Measurements from ENCODE around the gene ANKS1A. TPM values are rescaled to one million over a fixed set of nuclear protein-coding genes. Genes with fewer than 3 reads are reported as not detected.
A peak's percentile ranks its signal among the peaks of the same experiment; 100 is the strongest.

The ANKS1A gene
- total RNA-seq, 2 donors from 2014 or later: 25.3 to 26.0 TPM

DNA sequence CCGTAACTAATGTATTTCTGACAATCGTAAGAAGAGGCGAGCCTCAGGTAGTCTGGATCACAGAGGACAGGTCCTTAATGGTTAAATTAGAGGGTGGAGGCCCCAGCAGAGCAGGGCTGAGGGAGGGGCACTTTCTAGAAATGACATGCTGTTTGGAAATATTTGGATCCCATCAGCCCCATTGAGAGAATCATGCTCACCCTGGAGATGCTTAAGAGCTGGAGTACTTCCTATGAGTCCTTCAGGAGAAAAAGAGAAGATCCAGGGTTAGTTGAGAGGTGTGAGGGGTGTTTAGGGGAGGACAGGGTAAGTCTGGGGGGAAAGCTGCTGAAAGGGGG, 129.1 kb downstream of the ANKS1A start:
- H3K4me1 ChIP-seq: peaks cover 2% of the 10 kb centered on the region
- peak overlapping the region in 1 of 2 donors; percentile 44 for H3K9ac ChIP-seq (ENCODE audit: low read depth in 2 of 2, low read length in 2 of 2)
- no peak for DNase-seq
- intact Hi-C loops (cut with DNase I): no loop called here
- peak overlapping the region; percentile 64 for H3K27ac ChIP-seq
- TF ChIP-seq, protein P1, sequence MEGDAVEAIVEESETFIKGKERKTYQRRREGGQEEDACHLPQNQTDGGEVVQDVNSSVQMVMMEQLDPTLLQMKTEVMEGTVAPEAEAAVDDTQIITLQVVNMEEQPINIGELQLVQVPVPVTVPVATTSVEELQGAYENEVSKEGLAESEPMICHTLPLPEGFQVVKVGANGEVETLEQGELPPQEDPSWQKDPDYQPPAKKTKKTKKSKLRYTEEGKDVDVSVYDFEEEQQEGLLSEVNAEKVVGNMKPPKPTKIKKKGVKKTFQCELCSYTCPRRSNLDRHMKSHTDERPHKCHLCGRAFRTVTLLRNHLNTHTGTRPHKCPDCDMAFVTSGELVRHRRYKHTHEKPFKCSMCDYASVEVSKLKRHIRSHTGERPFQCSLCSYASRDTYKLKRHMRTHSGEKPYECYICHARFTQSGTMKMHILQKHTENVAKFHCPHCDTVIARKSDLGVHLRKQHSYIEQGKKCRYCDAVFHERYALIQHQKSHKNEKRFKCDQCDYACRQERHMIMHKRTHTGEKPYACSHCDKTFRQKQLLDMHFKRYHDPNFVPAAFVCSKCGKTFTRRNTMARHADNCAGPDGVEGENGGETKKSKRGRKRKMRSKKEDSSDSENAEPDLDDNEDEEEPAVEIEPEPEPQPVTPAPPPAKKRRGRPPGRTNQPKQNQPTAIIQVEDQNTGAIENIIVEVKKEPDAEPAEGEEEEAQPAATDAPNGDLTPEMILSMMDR (IDR thresholded peaks at IDR 0.05): no peak
- H3K27me3 ChIP-seq: no peaks in the 10 kb centered on the region
- H3K9me3 ChIP-seq: no peaks in the 10 kb centered on the region
- H3K4me3 ChIP-seq: peak overlapping the region; percentile 14
- H3K36me3 ChIP-seq: no peaks in the 10 kb centered on the region

DNA sequence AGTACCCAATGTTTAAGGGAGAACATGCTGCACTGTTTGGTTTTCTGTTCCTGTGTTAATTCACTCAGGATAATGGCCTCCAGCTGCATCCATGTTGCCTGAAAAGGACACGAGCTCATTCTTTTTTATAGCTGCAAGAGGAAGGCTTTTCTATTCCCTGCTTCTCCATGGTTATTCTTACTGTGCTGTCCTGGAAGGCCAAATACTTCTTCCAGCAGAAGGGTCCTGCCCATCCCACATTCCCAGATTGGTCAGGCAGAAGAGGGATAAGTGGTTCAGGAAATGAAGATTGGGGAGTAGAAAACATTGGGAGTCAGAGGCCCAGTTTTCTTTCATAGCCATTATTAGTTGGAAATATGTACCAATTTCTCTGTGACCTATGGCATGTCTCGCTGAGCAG, 129.7 kb downstream of the ANKS1A start:
- Histone ChIP-seq H3K9ac (ENCODE audit: low read depth in 2 of 2, low read length in 2 of 2) (no peak overlapping the region), H3K4me3 (no peak overlapping the region), H3K27me3 (no peaks in the 10 kb centered on the region), H3K9me3 (no peaks in the 10 kb centered on the region), H3K4me1 (peaks cover 2% of the 10 kb centered on the region), H3K27ac (peak overlapping the region; percentile 64), H3K36me3 (no peaks in the 10 kb centered on the region)
- intact Hi-C loops (cut with DNase I): no loop called here
- TF ChIP-seq, protein P1 (IDR thresholded peaks at IDR 0.05): no peak
- DNase-seq: no peak

DNA sequence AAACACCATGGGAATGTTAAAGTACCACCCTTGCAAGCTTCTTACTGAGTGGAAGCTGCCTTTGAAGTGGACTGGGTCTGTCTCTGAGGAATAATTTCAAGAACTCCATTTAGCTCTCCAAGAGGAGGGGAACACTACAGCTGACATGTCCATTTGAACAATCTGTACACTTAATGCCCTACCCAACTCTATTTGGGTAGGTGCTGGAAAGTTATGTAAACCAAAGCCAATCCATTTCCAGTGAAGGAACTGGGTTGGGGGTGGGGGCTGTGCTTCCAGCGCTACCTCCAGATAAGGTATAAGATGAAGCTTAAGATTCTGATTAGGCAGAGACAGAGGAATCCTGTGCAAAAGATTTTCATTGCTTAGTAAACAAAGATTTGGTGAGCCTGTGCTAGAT, 130.1 kb downstream of the ANKS1A start:
- peaks cover 2% of the 10 kb centered on the region for H3K4me1 ChIP-seq
- H3K27me3 ChIP-seq: no peaks in the 10 kb centered on the region
- TF ChIP-seq, protein P1 (IDR thresholded peaks at IDR 0.05): no peak
- H3K27ac ChIP-seq: peak overlapping the region; percentile 64
- DNase-seq: no peak
- no peak overlapping the region for H3K9ac ChIP-seq (ENCODE audit: low read depth in 2 of 2, low read length in 2 of 2)
- intact Hi-C loops (cut with DNase I): no loop called here
- no peak overlapping the region for H3K4me3 ChIP-seq
- H3K9me3 ChIP-seq: no peaks in the 10 kb centered on the region
- H3K36me3 ChIP-seq: no peaks in the 10 kb centered on the region

DNA sequence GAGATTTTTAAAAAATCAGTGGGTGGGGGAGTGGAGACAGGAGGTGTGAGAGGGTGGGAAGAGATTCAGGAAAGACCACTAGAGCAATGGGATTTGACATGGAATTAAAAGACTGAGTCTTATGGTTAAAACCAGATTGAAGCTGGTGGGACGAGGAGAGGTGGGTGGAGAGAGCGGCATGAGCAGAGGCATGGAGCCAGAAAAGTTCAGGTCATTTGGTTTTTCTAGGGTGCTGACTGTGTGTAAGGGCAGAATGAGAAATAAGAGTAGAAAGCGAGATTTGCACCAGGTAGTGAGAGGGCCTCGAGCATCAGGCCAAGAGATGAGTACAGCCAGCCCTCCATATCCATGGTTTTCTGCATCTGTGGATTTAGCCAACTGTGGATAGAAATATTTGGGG, 130.8 kb downstream of the ANKS1A start:
- no peak overlapping the region for H3K27ac ChIP-seq
- H3K4me1 ChIP-seq: peaks cover 2% of the 10 kb centered on the region
- intact Hi-C loops (cut with DNase I): no loop called here
- H3K27me3 ChIP-seq: no peaks in the 10 kb centered on the region
- H3K36me3 ChIP-seq: no peaks in the 10 kb centered on the region
- DNase-seq: no peak
- H3K9ac ChIP-seq (ENCODE audit: low read depth in 2 of 2, low read length in 2 of 2): no peak overlapping the region
- TF ChIP-seq, protein P1 (IDR thresholded peaks at IDR 0.05): no peak
- no peak overlapping the region for H3K4me3 ChIP-seq
- no peaks in the 10 kb centered on the region for H3K9me3 ChIP-seq

DNA sequence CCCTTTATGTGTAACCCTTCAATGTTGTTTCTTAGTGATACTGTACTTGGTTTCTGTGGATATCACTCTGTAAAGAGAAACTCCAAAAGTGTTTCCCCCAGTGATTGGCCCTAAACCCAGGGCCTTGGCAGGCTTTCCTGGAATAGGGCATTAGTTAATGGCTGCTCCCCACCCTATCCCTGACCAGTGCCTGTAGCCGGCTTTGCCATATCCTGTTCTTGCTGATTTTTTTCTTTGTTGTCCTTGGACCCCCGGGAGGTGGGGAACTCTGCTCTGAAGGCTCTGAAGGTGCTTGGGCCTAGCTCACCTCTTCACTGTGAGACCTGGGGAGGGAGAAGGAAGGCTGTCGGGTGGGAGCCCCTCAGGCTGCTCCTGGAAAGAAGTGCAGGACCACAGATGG, 131.9 kb downstream of the ANKS1A start:
- no peaks in the 10 kb centered on the region for H3K4me1 ChIP-seq
- no peak for DNase-seq
- H3K27ac ChIP-seq: peak overlapping the region; percentile 18

More for the DNA sequence above, 131.9 kb downstream of the ANKS1A start:
- Histone ChIP-seq H3K27me3 (no peaks in the 10 kb centered on the region), H3K36me3 (no peaks in the 10 kb centered on the region), H3K9ac (ENCODE audit: low read depth in 2 of 2, low read length in 2 of 2) (no peak overlapping the region), H3K4me3 (no peak overlapping the region), H3K9me3 (no peaks in the 10 kb centered on the region)
- TF ChIP-seq, protein P1 (IDR thresholded peaks at IDR 0.05): no peak
- intact Hi-C loops (cut with DNase I): no loop called here

Data from colonic mucosa (tissue), 4 donors.